ENCODE measurements around the gene OLIG3.

The OLIG3 gene

GRCh38 chr6:137495703-137496336 is 1.6 kb upstream of the OLIG3 start:
- DNase-seq: no peak

GRCh38 chr6:137494988-137495702 is 951 bp upstream of the OLIG3 start:
- DNase-seq: no peak

GRCh38 chr6:137493218-137494038 is 766 bp downstream of the OLIG3 start:
- no peak for DNase-seq

- DNase-seq: no peak
These were observed 1.6 kb downstream of the OLIG3 start for GRCh38 chr6:137492289-137493217.

- DNase-seq: no peak
These were observed 2.7 kb downstream of the OLIG3 start for GRCh38 chr6:137491478-137491877.

GRCh38 chr6:137490961-137491360 is 3.2 kb downstream of the OLIG3 start:
- no peak for DNase-seq

- DNase-seq: no peak
These were observed 3.9 kb downstream of the OLIG3 start for GRCh38 chr6:137490006-137490905.

- DNase-seq: no peak
These were observed 4.9 kb downstream of the OLIG3 start for GRCh38 chr6:137489046-137490005.

- no peak for DNase-seq
These were observed 5.8 kb downstream of the OLIG3 start for GRCh38 chr6:137488150-137489045.

- no peak for DNase-seq
These were observed 6.4 kb downstream of the OLIG3 start for GRCh38 chr6:137487869-137488149.

GRCh38 chr6:137487181-137487868 is 6.9 kb downstream of the OLIG3 start:
- DNase-seq: no peak

GRCh38 chr6:137486416-137486815 is 7.8 kb downstream of the OLIG3 start:
- no peak for DNase-seq

GRCh38 chr6:137480431-137480830 is 13.8 kb downstream of the OLIG3 start:
- DNase-seq: no peak

- no peak for DNase-seq
These were observed 19.1 kb downstream of the OLIG3 start for GRCh38 chr6:137475103-137475502.

- no peak for DNase-seq
These were observed 20.6 kb downstream of the OLIG3 start for GRCh38 chr6:137473598-137473997.

- no peak for DNase-seq
These were observed 21.5 kb downstream of the OLIG3 start for GRCh38 chr6:137472641-137473137.

- DNase-seq: no peak
These were observed 22.2 kb downstream of the OLIG3 start for GRCh38 chr6:137471986-137472385.

GRCh38 chr6:137471497-137471896 is 22.7 kb downstream of the OLIG3 start:
- no peak for DNase-seq

- DNase-seq: no peak
These were observed 27.0 kb downstream of the OLIG3 start for GRCh38 chr6:137467211-137467610.

Measured in fibroblast of skin of right quadriceps (primary cell).